Stimulated activated effector memory CD8-positive, alpha-beta T cell treated with anti-CD3 and anti-CD28 coated beads, Interleukin-12 subunit alpha, Interleukin-12 subunit beta, amount 100 ng/mL, for 72 hours (primary cell): Measurements from ENCODE around the gene SLC1A2.
A peak's percentile ranks its signal among the peaks of the same experiment; 100 is the strongest.

Source experiments
- ATAC-seq: fragments of 150-1000 bp; cut with Tn5 transposase; 2 replicates; pipeline ENCODE4 v1.10.0; 2021
- DNase-seq, 2 donors: peaks; one replicate each; pipeline ENCODE4 v3.0.0; 2021 to 2022; ENCODE audit warnings: low spot score in 2 of 2
- H3K27ac Mint-ChIP-seq: one replicate; pipeline ENCODE4 v1.8.0; 2022; ENCODE audit warnings: mild to moderate bottlenecking, mixed read lengths
- H3K36me3 Mint-ChIP-seq: one replicate; pipeline ENCODE4 v1.8.0; 2022; ENCODE audit warnings: mild to moderate bottlenecking, mixed read lengths
- H3K4me1 Mint-ChIP-seq: one replicate; pipeline ENCODE4 v1.8.0; 2022; ENCODE audit warnings: mixed read lengths
- H3K4me3 Mint-ChIP-seq: one replicate; pipeline ENCODE4 v1.8.0; 2022; ENCODE audit warnings: mild to moderate bottlenecking, mixed read lengths
- H3K9me3 Mint-ChIP-seq: one replicate; pipeline ENCODE4 v1.8.0; 2022; ENCODE audit warnings: mixed read lengths

SLC1A2 gene

DNA sequence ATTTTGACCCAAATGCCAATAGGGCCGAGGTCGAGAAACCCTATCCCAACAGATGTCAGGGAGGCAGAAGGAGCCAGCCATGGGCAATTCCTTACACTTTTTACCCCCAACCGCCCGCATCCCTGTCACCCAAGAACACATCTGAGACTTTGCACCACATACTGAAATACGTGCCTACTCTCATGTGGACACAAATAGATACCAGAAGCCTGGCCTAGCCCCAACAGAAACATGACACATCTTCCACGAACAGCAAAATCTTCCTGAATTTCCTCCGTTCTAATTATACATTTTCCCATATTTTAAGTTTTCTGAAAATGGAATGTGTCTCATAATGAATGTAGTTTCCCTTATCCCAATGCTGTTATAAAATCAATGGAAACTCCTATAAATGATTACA lies 64.7 kb downstream of the SLC1A2 start:
- Mint-ChIP-seq H3K9me3 (no peaks in the 10 kb centered on the region), H3K27ac (no peak overlapping the region)
- no peak for ATAC-seq

DNA sequence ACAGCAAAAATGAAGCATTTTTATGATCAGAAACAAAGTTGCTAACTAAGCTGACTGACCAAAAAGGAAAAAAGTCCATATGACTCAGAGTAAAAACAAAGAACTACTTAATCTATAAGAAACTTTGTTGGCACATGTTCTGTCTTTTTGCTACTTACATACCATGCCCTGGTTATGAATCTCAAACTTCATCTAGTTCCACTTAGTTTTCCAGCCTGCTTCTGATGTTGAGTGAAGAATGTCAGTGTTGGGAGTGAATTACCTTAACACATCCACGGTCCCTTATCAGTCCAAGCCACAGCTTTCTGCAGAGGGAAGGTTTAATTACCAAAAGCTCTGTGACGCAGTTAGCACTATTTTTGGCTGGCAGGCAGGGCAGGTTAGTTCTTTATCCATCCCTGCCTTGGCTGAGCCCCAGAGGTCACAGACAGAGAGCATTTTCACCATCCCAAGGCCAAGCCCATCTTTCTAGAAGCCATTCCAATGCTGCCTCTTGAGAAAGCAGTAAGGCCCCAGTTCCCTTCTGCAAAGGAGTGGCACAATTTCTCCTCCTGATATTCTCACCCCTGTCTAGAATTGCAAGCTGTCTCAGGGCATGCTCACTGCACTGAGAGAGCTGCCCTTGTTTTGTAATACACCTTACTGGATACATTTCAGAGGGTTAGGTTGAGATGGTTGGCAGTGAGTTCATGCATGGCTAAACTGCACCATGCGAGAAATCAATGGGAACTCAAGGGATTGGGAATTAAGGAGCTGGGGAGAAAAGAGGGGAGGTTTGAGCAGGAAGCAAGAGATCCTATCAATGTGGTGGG lies 67.1 kb downstream of the SLC1A2 start:
- Mint-ChIP-seq H3K9me3 (no peaks in the 10 kb centered on the region), H3K4me1 (peaks cover 21% of the 10 kb centered on the region)

More for the DNA sequence above, 64.7 kb downstream of the SLC1A2 start:
- Mint-ChIP-seq H3K4me1 (peaks cover 10% of the 10 kb centered on the region), H3K4me3 (no peak overlapping the region), H3K36me3 (no peaks in the 10 kb centered on the region)
- DNase-seq = no peak

DNA sequence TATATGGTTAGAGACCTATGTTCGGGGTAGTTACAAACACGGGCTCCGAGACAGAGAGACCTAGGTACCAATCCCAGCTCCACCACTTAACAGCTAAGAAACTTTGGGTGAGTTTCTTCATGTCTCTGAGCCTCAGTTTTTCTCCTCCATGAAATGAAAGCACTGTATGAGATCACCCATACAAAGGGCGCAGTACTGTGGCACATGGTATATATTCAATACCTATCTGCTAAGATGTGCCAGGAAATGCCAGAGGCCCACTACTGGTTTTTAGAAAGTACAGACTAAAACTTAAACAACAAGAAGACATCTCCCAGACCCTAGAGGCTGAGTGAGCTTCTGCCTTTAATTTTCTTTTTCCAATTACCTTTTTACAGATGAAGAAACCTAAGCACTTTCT lies 69.5 kb downstream of the SLC1A2 start:
- ATAC-seq (no peak), DNase-seq (no peak)
- H3K9me3 Mint-ChIP-seq = no peaks in the 10 kb centered on the region
- H3K36me3 Mint-ChIP-seq = no peaks in the 10 kb centered on the region
- H3K4me1 Mint-ChIP-seq = peaks cover 21% of the 10 kb centered on the region
- H3K27ac Mint-ChIP-seq = no peak overlapping the region
- H3K4me3 Mint-ChIP-seq = no peak overlapping the region

More for the DNA sequence above, 67.1 kb downstream of the SLC1A2 start:
- ATAC-seq (no peak), DNase-seq (no peak)
- Mint-ChIP-seq H3K36me3 (no peaks in the 10 kb centered on the region), H3K27ac (no peak overlapping the region), H3K4me3 (no peak overlapping the region)

DNA sequence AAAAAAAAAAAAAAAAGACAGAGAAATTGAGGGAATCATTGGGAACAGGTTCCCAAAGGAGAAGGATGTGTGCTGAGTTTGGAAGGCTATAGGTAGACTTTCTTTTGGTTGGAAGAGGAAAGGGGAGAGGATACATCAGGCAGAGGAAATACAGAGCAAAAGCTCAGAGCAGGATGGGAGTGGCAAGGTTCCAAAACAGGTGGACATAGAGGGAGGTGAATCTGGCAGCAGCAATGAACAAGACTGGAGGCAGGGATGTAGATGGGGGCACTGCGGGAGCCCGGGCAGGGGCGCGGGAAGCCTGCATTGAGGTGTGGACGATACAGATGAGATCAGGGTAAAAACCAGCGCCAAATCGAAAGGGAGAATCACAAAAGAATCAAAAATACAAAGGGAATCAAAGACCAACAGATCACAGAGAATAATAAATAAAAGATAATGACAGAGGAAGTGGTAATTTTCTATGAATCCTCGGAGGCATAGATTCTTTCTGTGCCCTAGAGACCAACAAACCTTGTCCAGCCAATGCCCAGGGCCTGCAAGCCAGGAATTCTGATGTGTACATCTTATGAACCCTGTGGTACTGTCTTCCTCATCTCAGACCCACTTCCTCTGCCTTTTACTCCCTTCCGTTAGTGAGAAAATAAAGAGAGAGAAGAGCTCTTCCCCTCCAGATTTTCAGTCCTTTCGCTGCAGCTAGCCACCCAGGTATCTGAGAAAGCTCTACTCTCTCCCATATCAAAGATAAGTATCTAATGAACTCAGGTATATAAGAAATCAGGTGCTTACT lies 70.3 kb downstream of the SLC1A2 start:
- H3K36me3 Mint-ChIP-seq = no peaks in the 10 kb centered on the region
- peaks cover 20% of the 10 kb centered on the region for H3K4me1 Mint-ChIP-seq
- no peaks in the 10 kb centered on the region for H3K9me3 Mint-ChIP-seq
- H3K4me3 Mint-ChIP-seq = no peak overlapping the region
- DNase-seq (no peak), ATAC-seq (no peak)
- peak overlapping the region; percentile 7 for H3K27ac Mint-ChIP-seq

DNA sequence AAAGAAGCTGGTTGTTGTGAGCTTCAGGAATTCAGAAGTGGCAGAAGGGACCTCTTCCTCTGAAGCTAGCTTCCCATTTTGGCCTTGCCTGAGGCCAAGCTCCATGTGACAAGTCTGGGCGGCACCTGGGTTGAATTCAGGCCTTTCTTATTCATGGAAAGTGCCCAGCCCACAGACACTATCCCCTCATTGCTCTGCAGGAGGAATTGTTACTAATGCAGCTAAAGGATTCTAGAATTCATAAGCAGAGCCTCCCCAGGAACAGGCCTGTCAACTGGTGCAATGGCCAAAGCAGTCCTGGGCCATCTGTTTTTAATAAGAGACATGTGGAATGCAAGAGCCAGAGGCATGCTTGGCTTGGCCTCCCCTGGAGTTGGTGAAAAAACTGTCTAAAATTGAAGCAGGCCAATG lies 71.4 kb downstream of the SLC1A2 start:
- no peak overlapping the region for H3K4me3 Mint-ChIP-seq
- no peak overlapping the region for H3K27ac Mint-ChIP-seq
- ATAC-seq (no peak), DNase-seq (no peak)
- peaks cover 6% of the 10 kb centered on the region for H3K36me3 Mint-ChIP-seq
- H3K9me3 Mint-ChIP-seq = no peaks in the 10 kb centered on the region
- H3K4me1 Mint-ChIP-seq = peaks cover 30% of the 10 kb centered on the region

DNA sequence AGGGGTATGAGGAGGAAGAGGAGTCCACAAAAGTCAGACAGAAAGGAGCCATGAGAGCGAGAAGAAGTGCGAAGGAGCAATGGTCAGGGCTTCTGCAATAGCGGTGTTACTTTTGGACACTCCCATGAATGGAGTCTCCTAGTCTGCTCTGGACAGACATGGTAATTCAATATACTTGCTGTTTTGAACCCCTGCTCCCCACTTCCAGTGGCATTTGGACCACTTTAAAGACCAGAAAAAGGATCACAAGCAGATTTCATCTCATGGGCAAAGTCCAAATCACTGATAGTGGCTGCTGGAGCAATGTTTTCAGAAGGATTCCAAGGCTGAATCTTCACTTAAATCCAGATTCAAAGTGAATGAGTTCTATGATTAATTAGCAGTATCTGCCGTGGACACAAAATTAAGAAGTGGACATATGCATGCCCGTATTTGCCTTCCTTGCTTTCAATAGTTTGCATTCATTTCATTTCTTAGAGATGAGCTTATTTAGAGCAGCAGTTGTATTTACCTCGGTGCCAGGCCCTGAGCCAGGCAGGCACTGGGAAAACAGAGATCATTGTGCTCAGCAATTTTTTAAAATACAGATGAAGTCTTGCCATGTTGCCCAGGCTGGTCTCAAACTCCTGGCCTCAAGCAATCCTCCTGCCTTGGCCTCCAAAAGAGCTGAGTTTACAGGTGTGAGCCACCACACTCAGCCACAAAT lies 72.0 kb downstream of the SLC1A2 start:
- H3K4me3 Mint-ChIP-seq = no peak overlapping the region
- ATAC-seq (no peak), DNase-seq (no peak)
- H3K27ac Mint-ChIP-seq = no peak overlapping the region
- H3K9me3 Mint-ChIP-seq = no peaks in the 10 kb centered on the region
- H3K36me3 Mint-ChIP-seq = peaks cover 8% of the 10 kb centered on the region
- peaks cover 34% of the 10 kb centered on the region for H3K4me1 Mint-ChIP-seq

DNA sequence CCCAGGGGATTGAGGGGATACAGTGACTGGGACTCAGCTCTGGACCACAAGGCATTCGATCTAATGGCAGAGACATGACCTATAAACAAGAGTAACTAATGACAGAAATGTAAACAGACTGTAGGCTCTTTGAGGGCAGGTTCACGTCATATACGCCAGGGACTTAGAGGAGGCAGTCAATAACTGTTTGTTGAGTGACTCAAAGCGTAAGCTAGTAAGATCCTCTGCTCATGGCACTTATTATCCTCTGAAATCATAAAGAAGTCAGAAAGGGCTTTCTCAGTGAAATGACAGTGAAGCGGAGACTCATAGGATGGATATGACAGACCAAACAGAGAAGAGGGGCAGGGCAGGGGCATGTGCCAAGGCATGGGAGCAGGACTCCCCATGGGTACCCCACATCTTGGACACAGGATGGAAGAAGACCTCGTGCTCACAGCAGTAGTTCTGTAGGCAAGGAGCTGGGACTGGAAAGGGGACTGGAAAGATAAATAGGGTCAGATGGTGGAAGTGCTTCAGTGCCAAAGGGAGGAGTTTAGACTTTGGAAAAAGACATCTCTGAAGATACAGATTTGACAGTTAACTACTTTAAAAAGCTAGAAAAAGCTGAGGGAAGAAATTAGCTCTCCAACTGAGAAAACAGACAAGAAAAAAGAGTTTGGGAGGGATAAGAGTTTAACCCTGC lies 72.7 kb downstream of the SLC1A2 start:
- Mint-ChIP-seq H3K4me3 (no peak overlapping the region), H3K27ac (peak overlapping the region; percentile 1), H3K4me1 (peaks cover 34% of the 10 kb centered on the region), H3K36me3 (peaks cover 8% of the 10 kb centered on the region), H3K9me3 (no peaks in the 10 kb centered on the region)
- DNase-seq (no peak), ATAC-seq (no peak)

DNA sequence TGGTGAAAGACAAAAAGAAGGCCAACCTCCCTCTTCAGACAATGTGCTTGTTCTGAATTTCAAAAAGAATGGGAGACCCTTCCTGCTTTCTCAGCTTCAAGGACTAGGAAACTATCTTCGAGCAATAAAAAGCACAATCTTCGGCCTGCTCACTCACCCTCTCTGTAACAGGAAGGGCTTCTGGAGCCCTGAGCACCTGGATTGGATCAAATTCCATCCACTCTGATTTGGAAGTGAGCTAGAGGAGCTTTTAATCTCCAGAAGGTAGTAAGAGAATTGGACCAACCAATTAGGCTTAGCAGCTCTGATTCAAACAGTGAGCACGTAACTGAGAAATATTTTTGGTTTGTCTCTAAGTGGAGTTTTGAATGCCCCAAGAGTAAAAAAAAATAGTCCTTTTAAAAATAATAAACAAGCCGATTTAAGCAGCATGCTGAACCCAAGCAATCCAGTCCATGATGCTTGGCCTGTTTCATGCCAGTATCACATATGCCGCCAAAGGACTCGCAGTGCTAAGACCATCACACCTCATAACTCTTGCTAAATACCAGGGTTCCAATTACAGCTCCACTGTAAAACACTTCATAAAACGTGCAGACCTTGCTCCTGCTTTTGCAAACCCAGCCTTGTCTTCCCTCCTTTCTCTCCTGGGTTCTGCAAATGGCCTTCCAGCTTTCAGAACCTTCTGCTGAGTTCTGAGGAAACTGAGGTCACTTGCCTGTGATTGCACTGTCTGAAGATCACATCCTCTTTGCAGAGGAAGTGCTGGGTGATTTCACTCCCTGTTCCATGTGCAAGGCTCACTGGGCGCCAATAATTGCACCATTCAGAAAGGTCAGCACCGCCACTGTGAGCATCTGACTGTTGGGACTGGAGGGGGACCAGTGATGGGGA lies 74.4 kb downstream of the SLC1A2 start:
- no peak overlapping the region for H3K27ac Mint-ChIP-seq
- no peak for DNase-seq
- H3K36me3 Mint-ChIP-seq = peaks cover 8% of the 10 kb centered on the region
- H3K4me3 Mint-ChIP-seq = no peak overlapping the region
- H3K4me1 Mint-ChIP-seq = peaks cover 34% of the 10 kb centered on the region
- no peak for ATAC-seq
- no peaks in the 10 kb centered on the region for H3K9me3 Mint-ChIP-seq

DNA sequence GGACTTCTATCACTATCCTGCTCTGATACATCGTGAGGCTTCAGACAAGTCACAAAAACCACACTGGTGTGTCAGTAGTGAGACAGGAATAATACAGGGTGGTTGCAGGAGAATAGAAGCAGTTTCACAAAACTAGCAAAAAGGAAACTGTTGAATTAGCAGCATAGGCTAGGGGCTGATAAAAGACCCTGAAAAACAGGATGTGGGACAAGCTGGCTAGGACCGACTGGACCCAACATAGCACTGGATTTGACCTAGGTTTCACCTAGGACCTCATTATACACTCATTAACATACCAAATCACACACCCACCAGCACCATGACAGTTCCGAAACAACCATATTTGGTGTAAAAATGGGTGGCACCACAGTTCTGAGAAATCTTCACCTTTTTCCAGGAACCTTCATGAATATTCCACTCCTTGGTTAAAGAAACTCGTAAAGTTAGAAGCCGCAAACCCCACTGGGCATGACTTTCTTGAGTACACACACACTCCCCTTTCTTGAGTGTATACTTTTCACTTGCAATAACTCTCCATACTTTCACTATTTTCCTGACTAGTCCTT lies 76.2 kb downstream of the SLC1A2 start:
- Mint-ChIP-seq H3K4me1 (peaks cover 37% of the 10 kb centered on the region), H3K4me3 (peak overlapping the region; percentile 5), H3K36me3 (peaks cover 8% of the 10 kb centered on the region), H3K27ac (peak overlapping the region; percentile 83), H3K9me3 (no peaks in the 10 kb centered on the region)
- DNase-seq (peak; percentile 6 to 52), ATAC-seq (peak; percentile 92)

DNA sequence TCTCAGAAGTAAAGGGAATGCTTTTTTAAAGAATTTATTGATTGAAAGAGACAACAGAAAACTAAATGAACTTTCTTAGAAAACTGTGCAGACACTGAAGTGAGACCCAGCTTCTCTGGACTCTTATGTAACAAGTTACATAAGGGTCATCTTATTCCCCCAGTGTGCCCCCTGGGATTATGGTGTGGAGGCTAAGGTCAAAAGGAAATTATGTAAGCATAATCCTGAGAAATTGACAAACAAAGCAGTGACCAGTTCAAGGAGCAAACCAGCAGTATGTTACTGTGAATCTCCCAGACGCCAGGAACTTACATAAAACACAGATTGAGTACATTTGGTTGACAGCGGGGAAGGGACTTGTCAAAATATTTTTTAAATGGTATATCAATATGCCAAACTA lies 78.6 kb downstream of the SLC1A2 start:
- H3K9me3 Mint-ChIP-seq = no peaks in the 10 kb centered on the region
- DNase-seq = no peak
- H3K4me1 Mint-ChIP-seq = peaks cover 38% of the 10 kb centered on the region
- peaks cover 8% of the 10 kb centered on the region for H3K36me3 Mint-ChIP-seq
- H3K27ac Mint-ChIP-seq = no peak overlapping the region
- no peak for ATAC-seq
- no peak overlapping the region for H3K4me3 Mint-ChIP-seq

DNA sequence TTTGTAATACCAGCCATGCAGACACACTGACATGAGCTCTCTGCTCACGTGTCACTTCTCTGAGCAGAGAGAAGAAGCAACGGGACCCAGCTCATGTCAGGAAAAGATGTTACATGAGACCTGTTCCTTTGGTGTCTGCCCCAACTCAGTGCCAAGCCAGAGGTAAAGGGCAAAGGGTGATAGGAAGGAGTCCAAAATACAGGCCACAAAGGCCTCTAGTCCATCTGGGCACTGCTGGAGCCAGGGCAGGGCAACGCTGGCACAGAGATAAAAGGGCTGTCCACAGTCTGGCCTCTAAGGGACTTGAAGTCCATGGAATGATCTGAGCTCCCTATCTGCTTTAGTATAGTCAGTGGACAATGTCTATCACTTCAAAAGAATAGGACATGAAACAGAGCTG lies 79.3 kb downstream of the SLC1A2 start:
- no peak overlapping the region for H3K27ac Mint-ChIP-seq
- ATAC-seq (no peak), DNase-seq (no peak)
- peaks cover 33% of the 10 kb centered on the region for H3K4me1 Mint-ChIP-seq
- no peak overlapping the region for H3K4me3 Mint-ChIP-seq
- H3K9me3 Mint-ChIP-seq = no peaks in the 10 kb centered on the region
- peaks cover 8% of the 10 kb centered on the region for H3K36me3 Mint-ChIP-seq

DNA sequence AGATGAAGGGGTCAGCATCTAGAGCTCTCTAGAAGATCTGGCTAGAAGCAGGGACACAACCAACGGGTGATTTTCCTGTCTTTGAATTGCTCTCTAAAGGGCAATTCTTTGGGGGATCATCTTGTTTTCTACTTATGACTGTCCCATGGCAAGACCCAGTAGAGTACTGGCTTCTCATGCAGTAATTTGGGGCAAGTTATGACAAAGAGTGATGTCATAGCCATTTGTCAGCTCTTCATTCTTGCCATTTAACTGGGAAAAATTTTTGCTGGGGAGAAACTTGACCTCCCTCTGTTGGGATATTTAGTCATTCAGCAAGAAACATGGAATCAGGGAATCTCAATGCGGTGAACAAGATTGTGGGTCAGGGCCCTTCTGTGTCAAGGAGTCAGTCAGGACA lies 80.4 kb downstream of the SLC1A2 start:
- H3K27ac Mint-ChIP-seq = no peak overlapping the region
- no peak overlapping the region for H3K4me3 Mint-ChIP-seq
- no peaks in the 10 kb centered on the region for H3K9me3 Mint-ChIP-seq
- H3K36me3 Mint-ChIP-seq = peaks cover 8% of the 10 kb centered on the region
- no peak for DNase-seq
- peaks cover 37% of the 10 kb centered on the region for H3K4me1 Mint-ChIP-seq
- peak; percentile 20 for ATAC-seq

DNA sequence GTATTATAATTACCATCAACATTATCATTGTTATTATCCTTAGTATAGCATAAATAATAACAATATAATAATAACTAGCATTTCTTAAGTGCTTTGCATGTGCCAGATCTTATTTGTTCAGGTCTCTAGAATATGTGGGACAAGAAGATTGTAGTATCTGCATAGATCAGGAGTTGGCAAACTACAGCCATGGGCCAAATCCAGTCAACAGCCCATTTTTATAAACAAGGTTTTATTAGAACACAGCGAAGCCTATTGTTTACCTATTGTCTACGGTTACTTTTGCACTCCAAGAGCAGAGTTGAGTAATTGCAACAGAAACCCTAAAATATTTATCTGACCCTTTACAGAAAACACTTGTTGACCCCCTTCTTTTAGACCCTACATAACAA lies 81.4 kb downstream of the SLC1A2 start:
- Mint-ChIP-seq H3K4me1 (peaks cover 29% of the 10 kb centered on the region), H3K36me3 (peaks cover 2% of the 10 kb centered on the region), H3K27ac (no peak overlapping the region), H3K9me3 (no peaks in the 10 kb centered on the region), H3K4me3 (no peak overlapping the region)
- DNase-seq (no peak), ATAC-seq (no peak)
